NK-92 treated with Interleukin-12 subunit alpha and Interleukin-12 subunit beta, amount 100 ng/mL, for 24 hours (cell line): ENCODE results near the gene FAM149A.

Source experiments
- DNase-seq: peaks from one replicate; lab custom pipeline; 2025; lab: John Stamatoyannopoulos, UW

FAM149A gene

DNA sequence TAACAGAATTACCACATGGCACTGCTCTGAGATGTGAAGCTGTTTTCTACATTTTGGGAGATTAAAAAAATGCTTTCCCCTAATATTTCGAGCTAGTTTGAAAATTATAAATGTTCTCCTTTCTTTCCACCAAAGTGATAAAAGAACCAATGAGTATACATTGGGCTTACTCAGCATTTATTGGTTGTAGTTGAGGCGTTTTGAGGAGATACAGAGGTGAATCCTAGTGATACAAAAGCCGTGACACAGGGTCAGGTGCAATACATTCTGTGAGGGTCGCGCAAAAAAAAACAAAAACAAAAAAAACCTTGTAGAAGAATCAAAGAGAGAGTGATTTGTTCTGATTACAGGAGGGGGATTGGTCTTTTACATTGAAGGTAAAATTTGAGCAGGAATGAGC, 54.5 kb downstream of the FAM149A start:
- no peak for DNase-seq

- DNase-seq: no peak
Observed at GRCh38 chr4:186159613-186160012, 55.1 kb downstream of the FAM149A start.

- DNase-seq: no peak
Observed at GRCh38 chr4:186161138-186161537, 56.6 kb downstream of the FAM149A start.

DNA sequence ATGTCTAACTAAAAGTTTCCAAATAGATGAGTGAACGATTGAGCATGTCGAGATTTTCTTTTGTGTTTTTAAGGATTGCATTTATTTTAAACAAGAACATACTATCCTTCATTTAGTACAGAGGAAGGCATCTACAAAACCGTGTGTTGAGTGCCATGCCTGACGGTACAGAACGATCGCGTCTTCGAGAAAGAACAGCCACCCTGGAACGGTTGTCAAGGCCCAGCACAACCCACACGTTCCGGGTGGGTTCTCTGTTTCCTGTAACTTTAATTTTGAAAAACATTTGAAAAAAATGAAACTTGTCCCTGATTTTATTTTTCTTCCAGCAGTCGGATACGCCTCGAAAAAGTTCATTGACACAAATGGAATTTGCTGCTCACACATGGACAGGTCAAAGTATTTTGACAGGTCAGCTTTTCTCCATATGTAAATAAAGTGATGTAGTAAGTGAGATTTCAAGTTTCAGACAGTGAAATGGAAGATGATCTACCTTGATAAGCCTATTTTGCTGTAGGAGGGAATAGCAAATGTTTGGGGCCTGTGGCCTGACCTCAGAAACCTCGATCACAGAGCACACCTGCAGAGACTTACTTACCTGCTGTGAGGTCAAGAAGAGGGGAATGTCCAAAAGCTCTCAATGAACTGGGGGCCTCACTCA, 62.5 kb downstream of the FAM149A start:
- no peak for DNase-seq

DNA sequence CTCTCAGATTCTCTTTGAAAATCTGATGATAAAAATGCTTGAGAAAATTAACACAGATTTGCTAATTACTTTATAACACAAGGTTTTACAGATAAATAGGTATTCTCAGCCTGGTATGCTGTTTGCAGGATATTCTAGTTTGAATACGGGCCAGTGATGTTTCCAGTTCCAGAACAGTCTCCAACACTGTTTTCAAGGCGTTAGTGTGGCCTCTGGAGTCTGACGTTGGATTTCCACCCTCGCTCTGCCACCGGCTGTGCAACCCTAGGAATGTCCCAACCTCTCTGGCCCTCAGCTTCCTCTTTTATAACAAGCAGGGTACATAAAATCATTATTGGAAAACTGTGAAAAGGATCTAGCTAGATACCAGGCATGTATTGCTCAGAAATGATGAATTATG, 63.1 kb downstream of the FAM149A start:
- no peak for DNase-seq

- no peak for DNase-seq
Observed at GRCh38 chr4:186168750-186169149, 64.2 kb downstream of the FAM149A start.

- no peak for DNase-seq
Observed at GRCh38 chr4:186169333-186169944, 64.9 kb downstream of the FAM149A start.

DNA sequence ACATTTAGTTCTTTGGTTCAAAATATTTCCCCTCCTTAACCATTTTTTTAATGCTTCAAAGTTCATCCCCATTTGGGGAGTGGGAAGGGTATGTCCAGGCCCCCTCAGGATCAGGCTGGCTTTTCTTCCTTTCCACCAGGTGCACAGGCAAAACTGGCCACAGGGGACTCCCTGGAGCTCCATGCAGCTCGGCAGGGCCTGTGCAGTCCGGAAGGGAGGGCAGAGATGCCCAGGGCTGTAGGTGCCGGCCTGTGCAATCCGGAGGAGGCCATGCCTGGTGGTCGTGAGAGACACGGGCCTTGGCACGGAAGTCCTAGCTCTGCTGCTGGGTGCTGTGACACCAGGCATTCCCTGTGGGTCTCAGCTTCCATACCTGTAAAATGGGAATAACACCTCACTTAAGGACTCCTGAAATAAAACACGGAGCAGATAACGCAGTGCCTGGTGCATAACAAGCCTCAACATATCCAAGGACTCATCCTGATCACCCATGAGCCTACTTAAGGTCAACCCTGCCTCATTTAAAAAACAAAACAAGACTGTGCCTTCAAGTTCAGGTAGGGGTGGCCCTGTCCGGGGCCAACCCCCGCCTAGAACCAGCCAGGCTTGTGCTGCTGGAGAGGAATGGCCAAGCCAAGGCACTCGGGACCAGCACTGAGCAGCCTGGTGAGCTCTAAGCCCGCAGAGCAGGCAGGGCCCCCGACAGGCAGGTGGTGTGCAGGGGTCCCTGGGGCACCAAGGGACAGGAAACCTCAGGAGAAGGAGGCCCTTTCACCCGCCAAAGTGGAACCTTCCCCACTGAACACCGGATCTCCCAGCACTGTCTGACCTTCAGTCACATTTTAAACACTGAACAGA, 65.7 kb downstream of the FAM149A start:
- DNase-seq: no peak

GRCh38 chr4:186170966-186171365, 66.5 kb downstream of the FAM149A start:
- no peak for DNase-seq

DNA sequence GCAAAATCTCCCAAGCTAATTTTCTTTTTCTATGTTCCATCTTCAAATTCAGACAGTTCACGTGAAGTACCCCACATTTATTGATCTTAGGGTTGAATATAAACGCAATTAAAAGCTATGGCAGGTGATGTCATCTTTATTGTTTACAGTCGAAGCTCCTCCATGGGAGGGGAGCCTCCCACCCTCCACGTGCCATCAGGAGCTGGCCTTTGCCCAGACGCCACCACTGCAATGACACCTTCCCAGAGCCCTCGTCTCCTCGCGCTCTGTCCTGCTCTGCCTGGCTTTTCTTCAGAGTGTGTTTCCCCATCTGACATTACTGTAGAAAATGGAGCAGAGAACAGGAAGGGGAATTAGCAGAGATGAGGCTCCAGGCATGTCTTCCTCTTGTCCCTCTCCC, 68.0 kb downstream of the FAM149A start:
- DNase-seq: no peak

DNA sequence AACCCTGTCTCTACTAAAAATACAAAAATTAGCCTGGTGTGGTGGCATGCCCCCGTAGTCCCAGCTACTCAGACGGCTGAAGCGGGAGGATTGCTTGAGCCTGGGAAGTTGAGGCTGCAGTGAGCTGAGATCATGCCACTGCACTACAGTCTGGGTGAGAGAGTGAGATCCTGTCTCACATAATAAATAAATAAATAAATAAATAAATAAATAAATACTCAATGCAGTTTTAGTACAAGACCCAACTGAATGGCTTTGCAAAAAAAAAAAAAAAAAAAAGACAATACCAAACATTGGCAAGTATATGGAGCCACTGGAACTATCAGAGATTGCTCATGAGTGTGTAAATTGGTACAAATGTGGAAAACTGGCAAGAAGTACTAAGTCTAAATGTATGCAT, 83.6 kb downstream of the FAM149A start:
- no peak for DNase-seq

DNA sequence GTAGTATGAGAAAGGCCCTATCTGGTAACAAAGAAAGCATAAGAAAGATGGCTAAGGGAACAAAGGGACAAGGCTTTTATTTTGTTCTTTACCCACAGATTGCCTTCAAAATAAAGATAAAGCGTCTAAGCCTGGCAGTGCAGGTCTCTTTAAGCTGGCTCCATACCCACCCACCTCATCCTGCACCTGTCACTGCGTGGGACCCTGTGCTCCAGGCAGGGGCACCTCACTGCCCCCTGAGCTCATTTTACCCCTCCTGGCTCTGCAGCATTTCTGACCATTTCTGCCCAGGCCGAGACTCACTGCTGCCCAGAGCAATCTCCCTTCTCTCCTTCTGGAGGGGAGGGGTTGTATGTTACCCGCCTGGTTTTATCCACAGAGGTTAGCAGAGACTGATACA, 85.2 kb downstream of the FAM149A start:
- DNase-seq: no peak

DNA sequence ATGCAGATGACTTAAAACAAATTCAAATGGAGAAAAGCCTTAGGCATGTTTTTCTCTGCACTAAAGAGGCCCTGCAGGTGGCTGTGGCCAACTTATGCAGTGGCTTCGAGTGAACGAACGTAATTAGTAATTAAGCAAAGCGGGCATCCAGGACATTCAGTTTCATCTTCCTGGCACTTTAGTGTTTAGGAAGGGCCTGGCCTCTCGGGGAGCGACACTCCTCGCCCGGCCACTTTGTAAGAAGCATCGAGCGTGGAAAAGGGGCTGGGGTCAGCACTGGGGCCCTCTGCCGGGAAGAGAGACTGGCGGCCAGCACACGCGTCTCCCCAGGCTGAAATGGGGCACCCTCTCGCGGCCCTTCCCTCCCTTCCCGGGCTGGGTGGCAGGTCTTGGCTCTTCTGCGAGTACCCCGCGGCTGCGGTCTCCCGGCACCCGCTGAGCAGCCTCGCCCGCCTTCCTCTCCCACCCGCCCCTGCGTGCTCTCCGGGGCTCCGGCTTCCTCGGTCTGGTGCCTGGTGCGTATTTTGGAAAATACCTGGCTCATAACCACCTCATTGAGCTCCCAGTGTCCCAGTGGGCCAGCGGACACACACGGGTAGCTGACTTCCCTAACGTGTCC, 86.2 kb downstream of the FAM149A start:
- no peak for DNase-seq

- DNase-seq: peak; percentile 60
Observed at GRCh38 chr4:186191200-186192065, 86.9 kb downstream of the FAM149A start, which contains the start of gene CYP4V2. CYP4V2 (plus strand) TSS chr4:186191567; CDS start chr4:186191824, 257 bp downstream.

- peak; percentile 39 for DNase-seq
Observed at GRCh38 chr4:186192066-186192612, 87.6 kb downstream of the FAM149A start.

DNA sequence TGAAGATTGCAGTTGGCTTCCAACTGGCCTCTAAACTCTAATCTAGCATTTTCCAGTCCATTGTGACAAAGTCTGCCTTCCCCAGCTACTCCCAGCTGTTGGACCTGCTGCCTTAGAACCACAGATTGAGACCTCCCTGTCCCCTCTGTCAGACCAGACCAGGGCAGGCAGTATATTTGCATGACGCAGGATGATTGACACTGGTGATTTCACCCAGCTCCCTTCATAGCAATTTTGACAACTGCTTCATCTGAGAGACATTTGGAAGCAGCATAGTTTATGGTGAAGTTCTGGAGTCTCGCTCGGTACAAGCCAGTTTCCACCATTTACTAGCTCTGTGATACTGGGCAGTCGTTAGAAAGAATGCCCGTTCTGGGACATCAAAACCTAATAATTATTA, 89.3 kb downstream of the FAM149A start:
- no peak for DNase-seq

DNA sequence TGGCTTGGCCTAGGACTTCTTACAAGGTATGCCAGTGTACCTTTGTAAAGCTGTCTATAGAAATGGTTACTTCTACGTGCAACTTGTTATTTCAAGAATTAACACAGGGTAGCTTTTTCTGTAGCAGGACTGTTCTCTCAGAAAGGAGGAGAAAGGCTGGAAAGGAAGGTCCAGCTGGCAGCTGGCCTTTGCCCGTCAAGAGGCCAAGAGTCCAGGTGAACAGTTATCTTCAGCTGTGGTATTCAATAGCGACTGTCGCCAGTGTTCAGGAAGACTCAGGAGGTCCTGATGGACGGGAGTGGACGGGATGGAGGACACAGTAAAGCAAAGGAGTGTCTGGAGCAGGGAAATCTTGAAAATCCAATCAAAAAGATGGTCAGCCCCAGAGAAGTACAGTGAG, 91.6 kb downstream of the FAM149A start:
- DNase-seq: no peak

DNA sequence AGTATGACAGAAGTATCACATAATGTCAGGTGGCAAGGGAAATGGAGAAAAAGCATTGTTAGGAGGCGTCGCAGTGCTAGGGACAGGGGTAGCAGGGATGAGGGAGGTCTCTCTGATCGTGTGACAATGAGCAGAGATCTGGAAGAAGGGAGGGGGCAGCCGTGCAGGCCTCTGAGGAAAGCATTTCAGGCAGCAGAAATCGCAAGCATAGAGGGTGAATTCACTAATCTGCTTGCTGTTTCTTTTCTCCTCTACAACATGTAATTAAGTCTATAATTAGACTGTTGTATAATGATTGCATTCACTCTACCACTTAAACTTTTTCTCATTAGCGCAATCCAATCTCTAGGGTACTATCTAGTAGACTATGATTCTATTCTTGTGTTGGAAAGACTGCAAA, 96.0 kb downstream of the FAM149A start:
- DNase-seq: no peak

GRCh38 chr4:186201010-186201409, 96.5 kb downstream of the FAM149A start:
- no peak for DNase-seq

GRCh38 chr4:186201535-186202230, 97.2 kb downstream of the FAM149A start:
- no peak for DNase-seq
